Activated CD8-positive, alpha-beta memory T cell treated with anti-CD3 and anti-CD28 coated beads, Interleukin-2, amount 50 U/mL, for 24 hours (primary cell): ENCODE measurements around the gene CCDC142.
"Not testable (repeated sequence)": the region's sequence is repeated elsewhere in the genome, so short reads cannot be mapped to it uniquely, and the experiment has no call there.

Source experiments
- DNase-seq: peaks from one replicate; pipeline ENCODE4 v3.0.0-alpha.2; 2020; ENCODE audit errors: extremely low read depth

The CCDC142 gene

GRCh38 chr2:74464406-74464805 lies 18.4 kb downstream of the CCDC142 start:
- no peak for DNase-seq

- no peak for DNase-seq
Measured at GRCh38 chr2:74462786-74463105, 20.1 kb downstream of the CCDC142 start.

GRCh38 chr2:74462054-74462785 lies 20.6 kb downstream of the CCDC142 start:
- DNase-seq: no peak

GRCh38 chr2:74461187-74462053 lies 21.4 kb downstream of the CCDC142 start:
- no peak for DNase-seq

GRCh38 chr2:74460187-74460586 lies 22.6 kb downstream of the CCDC142 start:
- DNase-seq: not testable (repeated sequence)

- DNase-seq: not testable (repeated sequence)
Measured at GRCh38 chr2:74459503-74460118, 23.2 kb downstream of the CCDC142 start.

- DNase-seq: no peak
Measured at GRCh38 chr2:74458938-74459363, 23.8 kb downstream of the CCDC142 start.

GRCh38 chr2:74458132-74458937 lies 24.5 kb downstream of the CCDC142 start, which contains the start of gene WBP1:
WBP1 (plus strand) TSS chr2:74458438; CDS start chr2:74458603, 165 bp downstream.
- DNase-seq: peak; percentile 99

- DNase-seq: peak; percentile 61
Measured at GRCh38 chr2:74457549-74458131, 25.2 kb downstream of the CCDC142 start.

GRCh38 chr2:74457129-74457548 lies 25.7 kb downstream of the CCDC142 start:
- DNase-seq: no peak

GRCh38 chr2:74454654-74455511 lies 27.9 kb downstream of the CCDC142 start, which contains the start of gene INO80B:
INO80B (plus strand) TSS chr2:74455087; CDS start chr2:74455117, 30 bp downstream.
- peak; percentile 95 for DNase-seq

GRCh38 chr2:74450570-74451190 lies 32.1 kb downstream of the CCDC142 start:
- no peak for DNase-seq

- DNase-seq: no peak
Measured at GRCh38 chr2:74448771-74449170, 34.0 kb downstream of the CCDC142 start.

- no peak for DNase-seq
Measured at GRCh38 chr2:74447230-74447999, 35.4 kb downstream of the CCDC142 start.

GRCh38 chr2:74444498-74445318 lies 38.1 kb downstream of the CCDC142 start:
- no peak for DNase-seq

GRCh38 chr2:74442483-74443297 lies 40.1 kb downstream of the CCDC142 start:
- not testable (repeated sequence) for DNase-seq
